ENCODE data around the gene MLLT11. TPM values are rescaled to one million over a fixed set of nuclear protein-coding genes. Genes with fewer than 3 reads are reported as not detected.

MLLT11 gene
- total and polyA plus RNA-seq, 10 of the 15 experiments (the other 5 are each of a cell fraction or from before 2014, with no cell fraction given) = 6.2 to 27.3 (median 9.2) TPM

DNA sequence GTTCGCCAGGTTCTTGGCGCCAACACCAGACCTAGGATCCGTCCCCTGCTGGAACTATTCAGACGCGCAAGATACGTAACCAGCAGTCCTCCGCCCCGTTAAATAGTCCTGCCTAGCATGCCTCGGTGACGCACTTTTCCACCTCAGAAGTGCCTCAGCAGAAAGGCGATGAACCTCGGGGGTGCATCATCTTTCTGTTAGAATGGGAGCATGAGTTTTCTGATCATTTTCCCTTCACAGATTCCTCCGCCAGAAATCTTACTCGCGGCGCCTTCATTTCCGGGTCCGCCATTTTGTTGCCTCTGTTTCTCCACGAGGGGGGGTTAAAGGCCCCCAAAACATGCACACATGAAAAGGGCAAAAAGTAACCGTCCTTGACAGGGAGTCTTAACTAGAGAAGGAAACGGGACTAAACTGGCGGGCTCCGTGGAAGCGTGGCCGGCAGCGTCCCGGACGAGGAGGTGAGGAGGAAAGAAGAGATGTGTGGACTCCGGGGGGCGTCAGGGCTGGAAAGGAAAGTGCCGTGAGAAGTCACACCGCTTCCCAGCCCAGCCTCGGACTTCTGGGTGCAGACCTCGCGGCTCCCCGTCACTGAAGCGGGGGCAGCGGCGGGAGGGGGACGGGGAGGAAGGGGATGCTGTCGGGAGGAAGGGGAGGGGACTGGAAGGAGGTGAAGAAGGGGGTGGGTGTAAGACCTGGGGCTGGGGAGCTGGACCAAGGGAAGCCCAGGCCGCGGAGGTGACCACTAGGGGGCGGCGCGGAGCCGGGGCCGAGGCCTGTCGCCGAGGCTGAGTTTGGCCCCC is 10.5 kb downstream of the MLLT11 start, which contains the start of gene GABPB2 (continued):
- TF ChIP-seq JUND (IDR thresholded peaks at IDR 0.05; ENCODE audit: low read depth, low read length) (no peak), NR2C1 (IDR thresholded peaks at IDR 0.05) (peak; percentile 44), CHD2 (IDR thresholded peaks at IDR 0.05; ENCODE audit: borderline replicate concordance, low read depth, low read length) (peak; percentile 97), KAT2A (conservative IDR thresholded peaks at IDR 0.05; ENCODE audit: control insufficient read depth, low read depth, low read length) (no peak), SP1 (IDR thresholded peaks at IDR 0.05; ENCODE audit: low read depth, low read length) (peak; percentile 57), TCF7 (IDR thresholded peaks at IDR 0.05; ENCODE audit: borderline replicate concordance) (peak; percentile 58; the same call in 1 of the 2 replicates), POU2F2 (IDR thresholded peaks at IDR 0.05; ENCODE audit: borderline replicate concordance, low read depth, low read length) (peak; percentile 87; the same call in 1 of the 3 replicates), ZNF622 (IDR thresholded peaks at IDR 0.05) (no peak), EZH2 (IDR thresholded peaks at IDR 0.05; ENCODE audit: borderline replicate concordance, control insufficient read depth, low read depth, low read length) (no peak), SMAD1 (IDR thresholded peaks at IDR 0.05; ENCODE audit: low read depth, partially characterized antibody) (peak; percentile 65), SREBF2 (IDR thresholded peaks at IDR 0.05; ENCODE audit: low read length) (no peak), ZNF217 (IDR thresholded peaks at IDR 0.05) (no peak; the same call in 1 of the 2 replicates), CHD1 (IDR thresholded peaks at IDR 0.05; ENCODE audit: low read depth, low read length) (no peak)
- TF ChIP-seq, protein P1, sequence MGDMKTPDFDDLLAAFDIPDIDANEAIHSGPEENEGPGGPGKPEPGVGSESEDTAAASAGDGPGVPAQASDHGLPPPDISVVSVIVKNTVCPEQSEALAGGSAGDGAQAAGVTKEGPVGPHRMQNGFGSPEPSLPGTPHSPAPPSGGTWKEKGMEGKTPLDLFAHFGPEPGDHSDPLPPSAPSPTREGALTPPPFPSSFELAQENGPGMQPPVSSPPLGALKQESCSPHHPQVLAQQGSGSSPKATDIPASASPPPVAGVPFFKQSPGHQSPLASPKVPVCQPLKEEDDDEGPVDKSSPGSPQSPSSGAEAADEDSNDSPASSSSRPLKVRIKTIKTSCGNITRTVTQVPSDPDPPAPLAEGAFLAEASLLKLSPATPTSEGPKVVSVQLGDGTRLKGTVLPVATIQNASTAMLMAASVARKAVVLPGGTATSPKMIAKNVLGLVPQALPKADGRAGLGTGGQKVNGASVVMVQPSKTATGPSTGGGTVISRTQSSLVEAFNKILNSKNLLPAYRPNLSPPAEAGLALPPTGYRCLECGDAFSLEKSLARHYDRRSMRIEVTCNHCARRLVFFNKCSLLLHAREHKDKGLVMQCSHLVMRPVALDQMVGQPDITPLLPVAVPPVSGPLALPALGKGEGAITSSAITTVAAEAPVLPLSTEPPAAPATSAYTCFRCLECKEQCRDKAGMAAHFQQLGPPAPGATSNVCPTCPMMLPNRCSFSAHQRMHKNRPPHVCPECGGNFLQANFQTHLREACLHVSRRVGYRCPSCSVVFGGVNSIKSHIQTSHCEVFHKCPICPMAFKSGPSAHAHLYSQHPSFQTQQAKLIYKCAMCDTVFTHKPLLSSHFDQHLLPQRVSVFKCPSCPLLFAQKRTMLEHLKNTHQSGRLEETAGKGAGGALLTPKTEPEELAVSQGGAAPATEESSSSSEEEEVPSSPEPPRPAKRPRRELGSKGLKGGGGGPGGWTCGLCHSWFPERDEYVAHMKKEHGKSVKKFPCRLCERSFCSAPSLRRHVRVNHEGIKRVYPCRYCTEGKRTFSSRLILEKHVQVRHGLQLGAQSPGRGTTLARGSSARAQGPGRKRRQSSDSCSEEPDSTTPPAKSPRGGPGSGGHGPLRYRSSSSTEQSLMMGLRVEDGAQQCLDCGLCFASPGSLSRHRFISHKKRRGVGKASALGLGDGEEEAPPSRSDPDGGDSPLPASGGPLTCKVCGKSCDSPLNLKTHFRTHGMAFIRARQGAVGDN (IDR thresholded peaks at IDR 0.05) = peak; percentile 69
- TF ChIP-seq, protein P2, sequence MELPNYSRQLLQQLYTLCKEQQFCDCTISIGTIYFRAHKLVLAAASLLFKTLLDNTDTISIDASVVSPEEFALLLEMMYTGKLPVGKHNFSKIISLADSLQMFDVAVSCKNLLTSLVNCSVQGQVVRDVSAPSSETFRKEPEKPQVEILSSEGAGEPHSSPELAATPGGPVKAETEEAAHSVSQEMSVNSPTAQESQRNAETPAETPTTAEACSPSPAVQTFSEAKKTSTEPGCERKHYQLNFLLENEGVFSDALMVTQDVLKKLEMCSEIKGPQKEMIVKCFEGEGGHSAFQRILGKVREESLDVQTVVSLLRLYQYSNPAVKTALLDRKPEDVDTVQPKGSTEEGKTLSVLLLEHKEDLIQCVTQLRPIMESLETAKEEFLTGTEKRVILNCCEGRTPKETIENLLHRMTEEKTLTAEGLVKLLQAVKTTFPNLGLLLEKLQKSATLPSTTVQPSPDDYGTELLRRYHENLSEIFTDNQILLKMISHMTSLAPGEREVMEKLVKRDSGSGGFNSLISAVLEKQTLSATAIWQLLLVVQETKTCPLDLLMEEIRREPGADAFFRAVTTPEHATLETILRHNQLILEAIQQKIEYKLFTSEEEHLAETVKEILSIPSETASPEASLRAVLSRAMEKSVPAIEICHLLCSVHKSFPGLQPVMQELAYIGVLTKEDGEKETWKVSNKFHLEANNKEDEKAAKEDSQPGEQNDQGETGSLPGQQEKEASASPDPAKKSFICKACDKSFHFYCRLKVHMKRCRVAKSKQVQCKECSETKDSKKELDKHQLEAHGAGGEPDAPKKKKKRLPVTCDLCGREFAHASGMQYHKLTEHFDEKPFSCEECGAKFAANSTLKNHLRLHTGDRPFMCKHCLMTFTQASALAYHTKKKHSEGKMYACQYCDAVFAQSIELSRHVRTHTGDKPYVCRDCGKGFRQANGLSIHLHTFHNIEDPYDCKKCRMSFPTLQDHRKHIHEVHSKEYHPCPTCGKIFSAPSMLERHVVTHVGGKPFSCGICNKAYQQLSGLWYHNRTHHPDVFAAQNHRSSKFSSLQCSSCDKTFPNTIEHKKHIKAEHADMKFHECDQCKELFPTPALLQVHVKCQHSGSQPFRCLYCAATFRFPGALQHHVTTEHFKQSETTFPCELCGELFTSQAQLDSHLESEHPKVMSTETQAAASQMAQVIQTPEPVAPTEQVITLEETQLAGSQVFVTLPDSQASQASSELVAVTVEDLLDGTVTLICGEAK (IDR thresholded peaks at IDR 0.05; ENCODE audit: borderline replicate concordance) = peak; percentile 83; the same call in 1 of the 2 replicates
- TF ChIP-seq, protein P3, sequence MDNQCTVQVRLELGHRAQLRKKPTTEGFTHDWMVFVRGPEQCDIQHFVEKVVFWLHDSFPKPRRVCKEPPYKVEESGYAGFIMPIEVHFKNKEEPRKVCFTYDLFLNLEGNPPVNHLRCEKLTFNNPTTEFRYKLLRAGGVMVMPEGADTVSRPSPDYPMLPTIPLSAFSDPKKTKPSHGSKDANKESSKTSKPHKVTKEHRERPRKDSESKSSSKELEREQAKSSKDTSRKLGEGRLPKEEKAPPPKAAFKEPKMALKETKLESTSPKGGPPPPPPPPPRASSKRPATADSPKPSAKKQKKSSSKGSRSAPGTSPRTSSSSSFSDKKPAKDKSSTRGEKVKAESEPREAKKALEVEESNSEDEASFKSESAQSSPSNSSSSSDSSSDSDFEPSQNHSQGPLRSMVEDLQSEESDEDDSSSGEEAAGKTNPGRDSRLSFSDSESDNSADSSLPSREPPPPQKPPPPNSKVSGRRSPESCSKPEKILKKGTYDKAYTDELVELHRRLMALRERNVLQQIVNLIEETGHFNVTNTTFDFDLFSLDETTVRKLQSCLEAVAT (IDR thresholded peaks at IDR 0.05) = peak; percentile 96
- TF ChIP-seq, protein P4, sequence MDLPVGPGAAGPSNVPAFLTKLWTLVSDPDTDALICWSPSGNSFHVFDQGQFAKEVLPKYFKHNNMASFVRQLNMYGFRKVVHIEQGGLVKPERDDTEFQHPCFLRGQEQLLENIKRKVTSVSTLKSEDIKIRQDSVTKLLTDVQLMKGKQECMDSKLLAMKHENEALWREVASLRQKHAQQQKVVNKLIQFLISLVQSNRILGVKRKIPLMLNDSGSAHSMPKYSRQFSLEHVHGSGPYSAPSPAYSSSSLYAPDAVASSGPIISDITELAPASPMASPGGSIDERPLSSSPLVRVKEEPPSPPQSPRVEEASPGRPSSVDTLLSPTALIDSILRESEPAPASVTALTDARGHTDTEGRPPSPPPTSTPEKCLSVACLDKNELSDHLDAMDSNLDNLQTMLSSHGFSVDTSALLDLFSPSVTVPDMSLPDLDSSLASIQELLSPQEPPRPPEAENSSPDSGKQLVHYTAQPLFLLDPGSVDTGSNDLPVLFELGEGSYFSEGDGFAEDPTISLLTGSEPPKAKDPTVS (IDR thresholded peaks at IDR 0.05; ENCODE audit: low read depth, low read length) = 0 out of 2 replicates have a peak, but pooled peaks have one; percentile 17
- TF ChIP-seq, protein P5, sequence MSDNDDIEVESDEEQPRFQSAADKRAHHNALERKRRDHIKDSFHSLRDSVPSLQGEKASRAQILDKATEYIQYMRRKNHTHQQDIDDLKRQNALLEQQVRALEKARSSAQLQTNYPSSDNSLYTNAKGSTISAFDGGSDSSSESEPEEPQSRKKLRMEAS (IDR thresholded peaks at IDR 0.05; ENCODE audit: low read depth, low read length) = 0 out of 2 replicates have a peak, but pooled peaks have one; percentile 49

All from GM12878 (cell line).